HFFc6 (cell line): ENCODE measurements around the gene PACRG. TPM values are rescaled to one million over a fixed set of nuclear protein-coding genes. Genes with fewer than 3 reads are reported as not detected.
A peak's percentile ranks its signal among the peaks of the same experiment; 100 is the strongest.

Source experiments
- DNase-seq: peaks from one replicate; pipeline ENCODE4 v3.0.0-alpha.2; 2018
- H3K27ac Mint-ChIP-seq: 2 replicates; pipeline ENCODE4 v1.8.0; 2020; ENCODE audit warnings: mild to moderate bottlenecking, mixed read lengths
- H3K27me3 Mint-ChIP-seq: 2 replicates; pipeline ENCODE4 v1.8.0; 2021; ENCODE audit warnings: mild to moderate bottlenecking, moderate library complexity, mixed read lengths; ENCODE audit not compliant: insufficient read depth
- H3K36me3 Mint-ChIP-seq: 2 replicates; pipeline ENCODE4 v1.8.0; 2021; ENCODE audit warnings: low read depth, mixed read lengths
- H3K4me1 Mint-ChIP-seq: 2 replicates; pipeline ENCODE4 v1.8.0; 2020; ENCODE audit warnings: low read depth, mixed read lengths
- H3K4me3 Mint-ChIP-seq: 2 replicates; pipeline ENCODE4 v1.8.0; 2020; ENCODE audit warnings: mild to moderate bottlenecking, moderate library complexity, mixed read lengths
- H3K9me3 Mint-ChIP-seq: 2 replicates; pipeline ENCODE4 v1.8.0; 2020; ENCODE audit warnings: mild to moderate bottlenecking, mixed read lengths
- CTCF ChIP-seq: fragments of 200-600 bp; sonication (generic); IDR thresholded peaks from 2 replicates; pipeline ENCODE4 v1.5.0; 2021; ENCODE audit warnings: antibody characterized with exemption, mild to moderate bottlenecking
- total RNA-seq, 6 experiments: library from RNA; stranded (reverse); fragmentation: NEBNext Ultra II Directional; extraction: Animal tissue kit (Norgen Biotek cat#: 25700); gene quantifications; 2 replicates in 1 of 6; 3 replicates in 5 of 6; pipeline ENCODE4 v1.2.3, GENCODE V29; 2021

The PACRG gene
- total RNA-seq, 6 experiments from 2014 or later: not detected

- DNase-seq: no peak
- H3K36me3 Mint-ChIP-seq: peaks cover 8% of the 10 kb centered on the region; the same call in 1 of the 2 replicates
- H3K9me3 Mint-ChIP-seq: no peaks in the 10 kb centered on the region; the same call in 1 of the 2 replicates
- H3K4me1 Mint-ChIP-seq: no peaks in the 10 kb centered on the region; the same call in 1 of the 2 replicates
- H3K27me3 Mint-ChIP-seq: peaks cover 28% of the 10 kb centered on the region
- H3K27ac Mint-ChIP-seq: no peak overlapping the region
- no peak for TF ChIP-seq CTCF
- H3K4me3 Mint-ChIP-seq: no peak overlapping the region
Observed at GRCh38 chr6:163318071-163318786, 590.5 kb downstream of the PACRG start.

DNA sequence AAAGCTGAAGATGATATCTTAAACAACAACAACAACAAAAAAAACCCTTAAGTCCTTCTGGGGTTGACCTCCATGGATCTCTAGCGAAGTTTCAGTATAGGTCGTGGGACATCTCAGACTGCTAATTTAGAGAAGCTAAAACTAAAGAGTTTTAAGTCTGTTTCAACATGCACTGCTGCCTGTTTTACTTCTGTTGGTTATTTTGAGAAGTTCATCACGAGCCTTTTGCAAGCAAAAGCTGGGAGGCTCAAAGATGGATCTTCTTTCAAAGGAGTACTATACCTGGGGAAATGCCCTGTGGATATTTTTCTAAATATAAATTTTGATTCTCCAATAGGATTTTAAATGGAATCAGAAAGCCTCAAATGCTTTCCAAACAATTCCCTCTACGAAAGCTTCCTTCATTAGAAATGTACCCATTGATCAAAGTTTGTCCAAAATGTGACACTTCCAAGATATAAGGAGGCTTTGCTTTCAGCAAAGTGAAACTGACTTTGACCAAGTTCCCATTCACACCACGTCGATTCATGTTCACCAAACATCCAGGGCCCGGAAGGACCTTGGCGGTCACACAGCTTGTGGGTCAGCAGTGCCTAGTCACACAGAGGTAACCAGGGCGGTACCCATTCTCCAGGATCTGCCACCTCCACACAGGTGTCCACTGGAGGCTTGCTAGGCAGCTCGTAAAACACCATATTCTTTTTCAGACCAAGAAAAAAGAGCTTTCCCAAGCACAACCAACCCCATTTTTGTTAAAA, 592.0 kb downstream of the PACRG start:
- DNase-seq: no peak
- Mint-ChIP-seq H3K27me3 (peaks cover 30% of the 10 kb centered on the region), H3K9me3 (no peaks in the 10 kb centered on the region; the same call in 1 of the 2 replicates), H3K27ac (no peak overlapping the region), H3K36me3 (peaks cover 8% of the 10 kb centered on the region; the same call in 1 of the 2 replicates), H3K4me1 (peaks cover 7% of the 10 kb centered on the region), H3K4me3 (peak overlapping the region; percentile 72)
- TF ChIP-seq CTCF: no peak

DNA sequence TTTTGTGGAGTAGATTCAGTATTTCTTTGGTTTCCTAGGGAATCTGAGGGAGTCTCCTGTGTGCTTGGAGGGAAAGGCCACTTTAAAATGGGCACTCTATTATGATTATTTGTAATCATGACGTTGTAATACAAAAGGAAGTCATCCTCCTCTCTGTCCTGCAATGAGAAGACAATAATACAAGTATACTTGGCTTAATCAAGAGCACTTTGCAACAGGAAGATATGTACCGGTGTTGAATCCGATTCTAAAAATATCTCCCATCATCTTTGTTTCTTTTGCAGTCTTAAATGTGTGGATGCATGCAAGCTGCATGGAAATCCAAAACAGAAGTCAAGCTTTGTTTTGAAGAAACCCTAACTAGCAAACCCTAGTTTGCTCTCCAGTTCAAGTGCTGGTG, 592.6 kb downstream of the PACRG start:
- Mint-ChIP-seq H3K27me3 (peaks cover 25% of the 10 kb centered on the region), H3K9me3 (no peaks in the 10 kb centered on the region; the same call in 1 of the 2 replicates), H3K36me3 (peaks cover 8% of the 10 kb centered on the region; the same call in 1 of the 2 replicates), H3K4me3 (peak overlapping the region; percentile 72; the same call in 1 of the 2 replicates), H3K27ac (no peak overlapping the region), H3K4me1 (peaks cover 13% of the 10 kb centered on the region)
- TF ChIP-seq CTCF: no peak
- no peak for DNase-seq

DNA sequence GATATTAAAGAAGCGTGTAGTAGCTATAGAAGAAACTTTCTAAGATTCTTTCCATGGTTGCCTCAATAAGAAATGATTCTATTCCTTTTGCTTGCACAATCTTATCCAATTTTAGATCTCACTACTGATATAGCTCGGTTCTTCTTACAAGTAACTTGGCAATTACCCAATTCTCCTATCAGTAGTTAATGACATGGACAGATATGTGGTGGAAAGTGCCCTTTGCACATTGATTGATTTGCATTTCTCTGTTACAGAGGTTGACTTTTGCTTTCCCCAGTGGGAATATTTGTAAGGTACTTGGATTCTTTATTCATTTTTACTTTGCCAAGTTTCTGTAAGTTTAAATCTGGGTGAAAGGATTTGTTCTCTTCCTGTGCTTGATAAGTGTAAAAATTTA, 593.0 kb downstream of the PACRG start:
- Mint-ChIP-seq H3K4me3 (no peak overlapping the region), H3K9me3 (no peaks in the 10 kb centered on the region; the same call in 1 of the 2 replicates), H3K27ac (no peak overlapping the region), H3K36me3 (peaks cover 8% of the 10 kb centered on the region; the same call in 1 of the 2 replicates), H3K27me3 (peaks cover 21% of the 10 kb centered on the region), H3K4me1 (peaks cover 15% of the 10 kb centered on the region)
- no peak for TF ChIP-seq CTCF
- DNase-seq: no peak

DNA sequence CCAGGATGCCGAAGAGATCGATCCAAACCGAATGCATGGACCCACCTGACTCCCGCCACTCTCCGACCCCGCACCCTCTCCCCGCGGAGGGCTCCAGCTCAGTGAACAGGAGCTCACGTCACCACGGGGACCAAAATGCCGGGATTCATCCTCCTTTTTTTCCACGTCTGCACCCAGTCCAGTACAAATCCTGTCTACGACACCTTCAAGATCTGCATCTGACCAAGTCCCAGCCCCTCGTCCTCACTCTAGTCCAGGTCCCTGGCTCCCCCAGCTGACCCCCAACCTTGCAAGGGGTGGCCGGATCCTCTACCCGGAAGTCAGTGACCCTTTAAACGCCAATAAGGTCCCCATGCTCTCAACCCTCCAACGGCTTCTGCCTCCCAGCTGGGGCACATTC, 593.9 kb downstream of the PACRG start:
- no peak overlapping the region for H3K27ac Mint-ChIP-seq
- DNase-seq: no peak
- TF ChIP-seq CTCF: no peak
- no peak overlapping the region for H3K4me3 Mint-ChIP-seq
- H3K4me1 Mint-ChIP-seq: peaks cover 15% of the 10 kb centered on the region
- no peaks in the 10 kb centered on the region; the same call in 1 of the 2 replicates for H3K9me3 Mint-ChIP-seq
- peaks cover 8% of the 10 kb centered on the region; the same call in 1 of the 2 replicates for H3K36me3 Mint-ChIP-seq
- peaks cover 20% of the 10 kb centered on the region for H3K27me3 Mint-ChIP-seq
